Liver (tissue), 9 donors: ENCODE results near the gene MTG1. TPM values are rescaled to one million over a fixed set of nuclear protein-coding genes. Genes with fewer than 3 reads are reported as not detected.

Source experiments
- DNase-seq: peaks from one replicate; pipeline ENCODE4 v3.0.0-alpha.2; 2017; ENCODE audit warnings: low spot score
- H3K27ac ChIP-seq, 2 donors: one replicate each; pipeline ENCODE4 v1.7.0; 2013; ENCODE audit warnings: inconsistent platforms in 2 of 2, low read length in 2 of 2, control low read depth in 1 of 2, low read depth in 1 of 2, mild to moderate bottlenecking in 1 of 2
- H3K27me3 ChIP-seq, 4 donors: one replicate each; pipeline versions ENCODE4 v1.6.1 to v1.7.0; 2013; ENCODE audit warnings: low read length in 3 of 4, inconsistent platforms in 1 of 4, mild to moderate bottlenecking in 1 of 4, moderate library complexity in 1 of 4; ENCODE audit not compliant: control insufficient read depth in 4 of 4, insufficient read depth in 4 of 4
- H3K36me3 ChIP-seq, 4 donors: one replicate each; pipeline versions ENCODE4 v1.6.1 to v1.7.0; 2013; ENCODE audit warnings: low read length in 3 of 4, mild to moderate bottlenecking in 3 of 4, low read depth in 1 of 4, moderate library complexity in 1 of 4; ENCODE audit not compliant: control insufficient read depth in 4 of 4, insufficient read depth in 3 of 4
- H3K4me1 ChIP-seq, 4 donors: one replicate each; pipeline versions ENCODE4 v1.6.1 to v1.7.0; 2013; ENCODE audit warnings: low read length in 3 of 4, mild to moderate bottlenecking in 3 of 4, moderate library complexity in 1 of 4; ENCODE audit not compliant: control insufficient read depth in 4 of 4, insufficient read depth in 4 of 4
- H3K4me3 ChIP-seq, 3 donors: one replicate each; pipeline versions ENCODE4 v1.6.1 to v1.7.0; 2013; ENCODE audit warnings: low read length in 3 of 3, control low read depth in 1 of 3, low read depth in 1 of 3, mild to moderate bottlenecking in 1 of 3
- H3K9ac ChIP-seq, 2 donors: one replicate each; pipeline ENCODE4 v1.7.0; 2013; ENCODE audit warnings: low read length in 2 of 2, mild to moderate bottlenecking in 2 of 2, moderate library complexity in 2 of 2, control low read depth in 1 of 2, low read depth in 1 of 2
- H3K9me3 ChIP-seq, 4 donors: one replicate each; pipeline versions ENCODE4 v1.6.1 to v1.7.0; 2013; ENCODE audit warnings: low read length in 3 of 4; ENCODE audit not compliant: control insufficient read depth in 4 of 4
- EGR1 ChIP-seq, 2 donors: IDR thresholded peaks; 2 replicates each; pipeline ENCODE4 v1.6.1; 2016 to 2018; ENCODE audit warnings: antibody characterized with exemption in 2 of 2, low read depth in 2 of 2
- FOXA1 ChIP-seq: IDR thresholded peaks from 2 replicates; pipeline ENCODE4 v1.6.1; 2016; ENCODE audit warnings: antibody characterized with exemption
- FOXA2 ChIP-seq: IDR thresholded peaks from 2 replicates; pipeline ENCODE4 v1.6.1; 2016; ENCODE audit warnings: antibody characterized with exemption
- GABPA ChIP-seq, 2 donors: IDR thresholded peaks in 1 of 2; conservative IDR thresholded peaks in 1 of 2; 2 replicates each; pipeline ENCODE4 v1.6.1; 2016; ENCODE audit warnings: antibody characterized with exemption in 2 of 2, mild to moderate bottlenecking in 1 of 2, moderate library complexity in 1 of 2
- HNF4G ChIP-seq: IDR thresholded peaks from 2 replicates; pipeline ENCODE4 v1.6.1; 2016; ENCODE audit warnings: antibody characterized with exemption
- JUND ChIP-seq, 2 donors: IDR thresholded peaks; 2 replicates each; pipeline ENCODE4 v1.6.1; 2016; ENCODE audit warnings: antibody characterized with exemption in 2 of 2
- NR2F2 ChIP-seq: IDR thresholded peaks from 2 replicates; pipeline ENCODE4 v1.6.1; 2016; ENCODE audit warnings: antibody characterized with exemption
- RAD21 ChIP-seq, 2 donors: IDR thresholded peaks; 2 replicates each; pipeline ENCODE4 v1.6.1; 2016; ENCODE audit warnings: antibody characterized with exemption in 2 of 2, mild to moderate bottlenecking in 2 of 2
- RXRA ChIP-seq, 2 donors: IDR thresholded peaks; 2 replicates each; pipeline ENCODE4 v1.6.1; 2017 to 2018; ENCODE audit warnings: antibody characterized with exemption in 2 of 2, mild to moderate bottlenecking in 1 of 2
- TAF1 ChIP-seq: conservative IDR thresholded peaks from 2 replicates; pipeline ENCODE4 v1.6.1; 2016; ENCODE audit warnings: antibody characterized with exemption, mild to moderate bottlenecking
- YY1 ChIP-seq: IDR thresholded peaks from 2 replicates; pipeline ENCODE4 v1.6.1; 2016; ENCODE audit warnings: antibody characterized with exemption, mild to moderate bottlenecking
- WGBS: extraction: QIAGEN DNeasy Blood & Tissue Kit; methylation state at CpG from one replicate; pipeline ENCODE4 v1.1.7; 2013; 5-methylcytosine and 5-hydroxymethylcytosine counted together
- polyA plus RNA-seq, 2 donors: library from polyadenylated mRNA; stranded (reverse) in 1 of 2; unstranded in 1 of 2; fragments of 200-250 nt in 1 of 2; fragments of >200 nt in 1 of 2; fragmentation: Nextera tagmentation in 1 of 2; extraction: Ambion mirVana in 1 of 2; gene quantifications; one replicate each; pipeline versions ENCODE4 v1.2.1 to v1.2.3, GENCODE V29; 2013 to 2015
- total RNA-seq, 2 donors: library from RNA; depleted of rRNA; stranded (reverse); fragments of >200 nt; gene quantifications; one replicate each; pipeline ENCODE4 v1.2.3, GENCODE V29; 2014
- TF ChIP-seq, protein P1 (sequence below): IDR thresholded peaks from 2 replicates; pipeline ENCODE4 v1.6.1; 2016; ENCODE audit warnings: antibody characterized with exemption
- TF ChIP-seq, protein P2 (sequence below): IDR thresholded peaks from 2 replicates; pipeline ENCODE4 v1.6.1; 2016; ENCODE audit warnings: antibody characterized with exemption
- TF ChIP-seq, protein P3 (sequence below): fragments of 150-350 bp; IDR thresholded peaks from 2 replicates; pipeline ENCODE4 v1.5.1; 2017; ENCODE audit warnings: improper control_type of control experiment, low read depth, low read length; ENCODE audit not compliant: missing input control
- TF ChIP-seq, protein P4 (sequence below): IDR thresholded peaks from 2 replicates; pipeline ENCODE4 v1.6.1; 2016; ENCODE audit warnings: antibody characterized with exemption
- TF ChIP-seq, protein P5 (sequence below): IDR thresholded peaks from 2 replicates; pipeline ENCODE4 v1.6.1; 2016; ENCODE audit warnings: antibody characterized with exemption, mild to moderate bottlenecking
- donor health status: healthy.
- donor health status: healthy.
- donor health status: healthy.
- donor health status: healthy.
- donor health status: healthy.

Gene MTG1
- total and polyA plus RNA-seq, 4 donors = 19.4 to 70.6 (median 38.2) TPM

DNA sequence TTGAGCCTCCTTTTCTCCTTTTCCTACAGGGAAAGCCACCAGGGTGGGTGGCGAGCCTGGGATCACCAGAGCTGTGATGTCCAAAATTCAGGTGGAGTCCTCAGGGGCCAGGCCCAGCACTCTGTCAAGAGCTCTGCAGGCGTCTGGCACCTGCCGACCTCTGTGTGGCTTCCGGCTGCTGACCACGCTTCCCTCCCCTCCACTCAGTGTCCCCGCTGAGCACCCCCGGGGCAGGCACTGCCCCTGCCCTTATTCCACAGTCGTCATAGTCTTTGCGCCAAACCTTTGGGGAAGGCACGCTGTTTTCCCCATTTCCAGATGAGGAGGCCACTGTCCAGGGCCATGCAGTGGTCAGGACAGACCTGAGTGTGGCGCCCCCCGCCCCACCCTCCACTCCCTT lies 7.5 kb downstream of the MTG1 start:
- no peaks in the 10 kb centered on the region for H3K27me3 ChIP-seq
- TF ChIP-seq, protein P1, sequence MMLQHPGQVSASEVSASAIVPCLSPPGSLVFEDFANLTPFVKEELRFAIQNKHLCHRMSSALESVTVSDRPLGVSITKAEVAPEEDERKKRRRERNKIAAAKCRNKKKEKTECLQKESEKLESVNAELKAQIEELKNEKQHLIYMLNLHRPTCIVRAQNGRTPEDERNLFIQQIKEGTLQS = no peak
- TF ChIP-seq, protein P2, sequence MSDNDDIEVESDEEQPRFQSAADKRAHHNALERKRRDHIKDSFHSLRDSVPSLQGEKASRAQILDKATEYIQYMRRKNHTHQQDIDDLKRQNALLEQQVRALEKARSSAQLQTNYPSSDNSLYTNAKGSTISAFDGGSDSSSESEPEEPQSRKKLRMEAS = no peak
- TF ChIP-seq HNF4G (no peak), EGR1 (IDR thresholded peaks at IDR 0.05; ENCODE audit: low read depth in 2 of 2) (no peak), TAF1 (no peak), GABPA (IDR thresholded peaks at IDR 0.05 in 1 of 2, conservative IDR thresholded peaks at IDR 0.05 in 1 of 2) (no peak), YY1 (no peak), RAD21 (IDR thresholded peaks at IDR 0.05) (no peak), FOXA1 (no peak)
- TF ChIP-seq, protein P3, sequence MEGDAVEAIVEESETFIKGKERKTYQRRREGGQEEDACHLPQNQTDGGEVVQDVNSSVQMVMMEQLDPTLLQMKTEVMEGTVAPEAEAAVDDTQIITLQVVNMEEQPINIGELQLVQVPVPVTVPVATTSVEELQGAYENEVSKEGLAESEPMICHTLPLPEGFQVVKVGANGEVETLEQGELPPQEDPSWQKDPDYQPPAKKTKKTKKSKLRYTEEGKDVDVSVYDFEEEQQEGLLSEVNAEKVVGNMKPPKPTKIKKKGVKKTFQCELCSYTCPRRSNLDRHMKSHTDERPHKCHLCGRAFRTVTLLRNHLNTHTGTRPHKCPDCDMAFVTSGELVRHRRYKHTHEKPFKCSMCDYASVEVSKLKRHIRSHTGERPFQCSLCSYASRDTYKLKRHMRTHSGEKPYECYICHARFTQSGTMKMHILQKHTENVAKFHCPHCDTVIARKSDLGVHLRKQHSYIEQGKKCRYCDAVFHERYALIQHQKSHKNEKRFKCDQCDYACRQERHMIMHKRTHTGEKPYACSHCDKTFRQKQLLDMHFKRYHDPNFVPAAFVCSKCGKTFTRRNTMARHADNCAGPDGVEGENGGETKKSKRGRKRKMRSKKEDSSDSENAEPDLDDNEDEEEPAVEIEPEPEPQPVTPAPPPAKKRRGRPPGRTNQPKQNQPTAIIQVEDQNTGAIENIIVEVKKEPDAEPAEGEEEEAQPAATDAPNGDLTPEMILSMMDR = no peak
- TF ChIP-seq, protein P4, sequence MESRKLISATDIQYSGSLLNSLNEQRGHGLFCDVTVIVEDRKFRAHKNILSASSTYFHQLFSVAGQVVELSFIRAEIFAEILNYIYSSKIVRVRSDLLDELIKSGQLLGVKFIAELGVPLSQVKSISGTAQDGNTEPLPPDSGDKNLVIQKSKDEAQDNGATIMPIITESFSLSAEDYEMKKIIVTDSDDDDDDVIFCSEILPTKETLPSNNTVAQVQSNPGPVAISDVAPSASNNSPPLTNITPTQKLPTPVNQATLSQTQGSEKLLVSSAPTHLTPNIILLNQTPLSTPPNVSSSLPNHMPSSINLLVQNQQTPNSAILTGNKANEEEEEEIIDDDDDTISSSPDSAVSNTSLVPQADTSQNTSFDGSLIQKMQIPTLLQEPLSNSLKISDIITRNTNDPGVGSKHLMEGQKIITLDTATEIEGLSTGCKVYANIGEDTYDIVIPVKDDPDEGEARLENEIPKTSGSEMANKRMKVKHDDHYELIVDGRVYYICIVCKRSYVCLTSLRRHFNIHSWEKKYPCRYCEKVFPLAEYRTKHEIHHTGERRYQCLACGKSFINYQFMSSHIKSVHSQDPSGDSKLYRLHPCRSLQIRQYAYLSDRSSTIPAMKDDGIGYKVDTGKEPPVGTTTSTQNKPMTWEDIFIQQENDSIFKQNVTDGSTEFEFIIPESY = no peak
- H3K36me3 ChIP-seq = peaks cover 6 to 45% (median 26%) of the 10 kb centered on the region in 4 donors
- H3K9me3 ChIP-seq = no peaks in the 10 kb centered on the region
- no peak for DNase-seq
- H3K4me1 ChIP-seq = no peaks in the 10 kb centered on the region
- no peak overlapping the region for H3K9ac ChIP-seq
- H3K4me3 ChIP-seq = no peak overlapping the region
- WGBS = 97% methylated on average over 12 of the region's 12 CpGs
- no peak overlapping the region for H3K27ac ChIP-seq

DNA sequence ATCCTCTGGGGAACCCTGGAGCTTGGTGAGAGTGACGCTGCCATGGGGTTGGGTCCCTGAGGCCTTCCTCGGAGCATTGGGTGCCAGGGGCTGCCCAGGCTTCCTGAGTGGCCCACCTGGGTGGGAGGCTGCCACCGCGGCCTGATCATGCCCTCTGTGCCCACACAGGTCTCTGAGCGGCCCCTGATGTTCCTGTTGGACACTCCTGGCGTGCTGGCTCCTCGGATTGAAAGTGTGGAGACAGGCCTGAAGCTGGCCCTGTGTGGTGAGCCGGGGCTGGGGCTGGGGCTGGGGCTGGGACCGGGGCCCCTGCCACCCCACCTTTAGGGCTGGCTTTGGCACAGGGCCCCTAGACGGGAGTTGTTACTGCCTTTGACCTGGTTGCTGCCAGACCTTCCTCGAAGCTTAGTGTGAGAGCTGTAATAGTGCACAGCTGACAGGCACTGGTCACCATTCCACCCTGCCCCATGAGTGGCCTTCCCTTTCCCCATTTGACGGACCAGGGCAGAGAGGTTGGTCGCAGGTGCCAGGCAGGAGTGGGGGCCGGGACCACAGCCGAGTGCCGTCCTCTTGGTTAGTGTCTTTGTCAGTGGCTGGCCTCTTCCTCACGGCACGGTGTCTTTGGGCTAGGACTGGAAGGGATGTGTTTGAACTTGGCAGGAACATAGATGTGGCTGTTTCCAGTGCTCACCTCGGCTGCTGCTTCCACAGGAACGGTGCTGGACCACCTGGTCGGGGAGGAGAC lies 8.2 kb downstream of the MTG1 start:
- Histone ChIP-seq H3K4me3 (no peak overlapping the region), H3K27ac (no peak overlapping the region), H3K9me3 (no peaks in the 10 kb centered on the region), H3K36me3 (peaks cover 6 to 45% (median 25%) of the 10 kb centered on the region in 4 donors), H3K27me3 (no peaks in the 10 kb centered on the region), H3K9ac (no peak overlapping the region), H3K4me1 (no peaks in the 10 kb centered on the region)
- no peak for DNase-seq
- WGBS = 97% methylated on average over 21 of the region's 21 CpGs
- TF ChIP-seq, protein P1 = no peak
- no peak for TF ChIP-seq NR2F2
- TF ChIP-seq EGR1 (IDR thresholded peaks at IDR 0.05; ENCODE audit: low read depth in 2 of 2) = no peak
- TF ChIP-seq GABPA (IDR thresholded peaks at IDR 0.05 in 1 of 2, conservative IDR thresholded peaks at IDR 0.05 in 1 of 2) = no peak
- no peak for TF ChIP-seq RXRA (IDR thresholded peaks at IDR 0.05)
- no peak for TF ChIP-seq JUND (IDR thresholded peaks at IDR 0.05)
- TF ChIP-seq, protein P2 = no peak
- no peak for TF ChIP-seq FOXA2
- TF ChIP-seq, protein P5, sequence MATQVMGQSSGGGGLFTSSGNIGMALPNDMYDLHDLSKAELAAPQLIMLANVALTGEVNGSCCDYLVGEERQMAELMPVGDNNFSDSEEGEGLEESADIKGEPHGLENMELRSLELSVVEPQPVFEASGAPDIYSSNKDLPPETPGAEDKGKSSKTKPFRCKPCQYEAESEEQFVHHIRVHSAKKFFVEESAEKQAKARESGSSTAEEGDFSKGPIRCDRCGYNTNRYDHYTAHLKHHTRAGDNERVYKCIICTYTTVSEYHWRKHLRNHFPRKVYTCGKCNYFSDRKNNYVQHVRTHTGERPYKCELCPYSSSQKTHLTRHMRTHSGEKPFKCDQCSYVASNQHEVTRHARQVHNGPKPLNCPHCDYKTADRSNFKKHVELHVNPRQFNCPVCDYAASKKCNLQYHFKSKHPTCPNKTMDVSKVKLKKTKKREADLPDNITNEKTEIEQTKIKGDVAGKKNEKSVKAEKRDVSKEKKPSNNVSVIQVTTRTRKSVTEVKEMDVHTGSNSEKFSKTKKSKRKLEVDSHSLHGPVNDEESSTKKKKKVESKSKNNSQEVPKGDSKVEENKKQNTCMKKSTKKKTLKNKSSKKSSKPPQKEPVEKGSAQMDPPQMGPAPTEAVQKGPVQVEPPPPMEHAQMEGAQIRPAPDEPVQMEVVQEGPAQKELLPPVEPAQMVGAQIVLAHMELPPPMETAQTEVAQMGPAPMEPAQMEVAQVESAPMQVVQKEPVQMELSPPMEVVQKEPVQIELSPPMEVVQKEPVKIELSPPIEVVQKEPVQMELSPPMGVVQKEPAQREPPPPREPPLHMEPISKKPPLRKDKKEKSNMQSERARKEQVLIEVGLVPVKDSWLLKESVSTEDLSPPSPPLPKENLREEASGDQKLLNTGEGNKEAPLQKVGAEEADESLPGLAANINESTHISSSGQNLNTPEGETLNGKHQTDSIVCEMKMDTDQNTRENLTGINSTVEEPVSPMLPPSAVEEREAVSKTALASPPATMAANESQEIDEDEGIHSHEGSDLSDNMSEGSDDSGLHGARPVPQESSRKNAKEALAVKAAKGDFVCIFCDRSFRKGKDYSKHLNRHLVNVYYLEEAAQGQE = no peak
- TF ChIP-seq FOXA1 = no peak
- TF ChIP-seq RAD21 (IDR thresholded peaks at IDR 0.05) = no peak
- TF ChIP-seq, protein P4 = no peak
